Progenitor cell of endocrine pancreas (in vitro differentiated cells): ENCODE results near the gene GPRC6A. TPM values are rescaled to one million over a fixed set of nuclear protein-coding genes. Genes with fewer than 3 reads are reported as not detected.

Experiments used
- DNase-seq: peaks from one replicate; pipeline ENCODE4 v3.0.0; 2021; ENCODE audit warnings: low spot score; ENCODE audit not compliant: unreplicated experiment
- H3K27ac Mint-ChIP-seq: 2 replicates; pipeline ENCODE4 v1.8.0; 2021; ENCODE audit warnings: mild to moderate bottlenecking, moderate library complexity, mixed read lengths
- H3K27me3 Mint-ChIP-seq: 2 replicates; pipeline ENCODE4 v1.8.0; 2021; ENCODE audit warnings: mixed read lengths
- H3K36me3 Mint-ChIP-seq: 2 replicates; pipeline ENCODE4 v1.8.0; 2022; ENCODE audit warnings: mixed read lengths; ENCODE audit not compliant: insufficient read depth
- H3K4me1 Mint-ChIP-seq: 2 replicates; pipeline ENCODE4 v1.8.0; 2021; ENCODE audit warnings: low read depth, mixed read lengths
- H3K4me3 Mint-ChIP-seq: 2 replicates; pipeline ENCODE4 v1.8.0; 2021; ENCODE audit warnings: low read depth, mild to moderate bottlenecking, moderate library complexity, mixed read lengths
- H3K9me3 Mint-ChIP-seq: 2 replicates; pipeline ENCODE4 v1.8.0; 2021; ENCODE audit warnings: low read depth, mixed read lengths
- total RNA-seq: library from RNA; stranded (reverse); gene quantifications from 2 replicates; pipeline ENCODE4 v1.2.1, GENCODE V29; 2021
- TF ChIP-seq, protein P1 (sequence below): fragments of 200-600 bp; sonication (generic); IDR thresholded peaks from one replicate; pipeline ENCODE4 v1.5.0; 2021; ENCODE audit warnings: antibody characterized with exemption, mild to moderate bottlenecking; ENCODE audit not compliant: unreplicated experiment

The GPRC6A gene
- total RNA-seq, 1 donor from 2014 or later: not detected

DNA sequence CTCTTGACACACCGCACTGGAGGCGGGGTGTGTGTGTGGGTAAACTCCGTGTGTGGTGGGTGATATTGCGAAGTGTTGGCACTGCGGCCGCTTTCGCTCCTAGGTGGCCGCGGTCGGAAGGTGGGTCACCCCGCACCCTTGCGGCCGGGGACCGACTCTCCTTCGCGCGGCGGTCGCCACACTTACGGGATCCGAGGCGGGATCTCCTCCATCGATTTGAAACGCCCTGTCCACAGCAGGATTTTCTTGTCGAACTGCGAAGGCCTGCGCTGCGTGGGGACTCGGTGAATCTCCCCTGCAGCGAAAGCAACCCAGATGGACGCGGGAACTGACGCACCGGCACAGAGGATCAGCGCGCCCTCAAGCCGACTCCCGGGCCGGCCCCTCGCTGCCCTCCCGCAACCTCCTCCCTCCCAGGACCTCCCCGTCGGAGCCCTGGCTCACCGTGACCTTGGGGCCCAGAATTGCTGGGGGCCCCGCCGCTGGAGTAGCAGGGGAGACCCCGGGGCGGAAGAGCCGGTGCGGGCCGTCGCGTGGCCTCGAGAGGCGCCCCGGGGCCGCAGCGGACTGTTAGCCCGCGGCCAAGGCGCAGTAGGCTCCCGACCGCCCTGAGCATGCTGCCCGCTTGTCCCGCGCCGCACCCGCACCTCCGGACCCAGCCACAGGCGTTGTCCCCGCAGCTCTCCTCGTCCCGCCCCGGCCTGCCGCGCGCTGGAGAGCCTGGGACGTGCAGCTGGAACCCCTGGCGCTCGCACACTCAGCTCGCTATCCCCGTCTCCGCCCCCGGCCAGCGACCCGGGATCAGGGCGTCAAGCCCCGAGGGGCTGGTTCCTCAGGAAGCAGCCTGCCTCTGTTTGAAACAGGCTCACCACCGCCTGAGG lies 63.7 kb downstream of the GPRC6A start, which contains the start of gene FAM162B:
Gene FAM162B (minus strand): TSS at position 759 of the 881 bp plus-strand sequence. CDS start 143 bp downstream, at position 616.
- H3K27ac Mint-ChIP-seq: no peak within 1 kb of the TSS

GRCh38 chr6:116764629-116764960 lies 64.3 kb downstream of the GPRC6A start:
- TF ChIP-seq, protein P1, sequence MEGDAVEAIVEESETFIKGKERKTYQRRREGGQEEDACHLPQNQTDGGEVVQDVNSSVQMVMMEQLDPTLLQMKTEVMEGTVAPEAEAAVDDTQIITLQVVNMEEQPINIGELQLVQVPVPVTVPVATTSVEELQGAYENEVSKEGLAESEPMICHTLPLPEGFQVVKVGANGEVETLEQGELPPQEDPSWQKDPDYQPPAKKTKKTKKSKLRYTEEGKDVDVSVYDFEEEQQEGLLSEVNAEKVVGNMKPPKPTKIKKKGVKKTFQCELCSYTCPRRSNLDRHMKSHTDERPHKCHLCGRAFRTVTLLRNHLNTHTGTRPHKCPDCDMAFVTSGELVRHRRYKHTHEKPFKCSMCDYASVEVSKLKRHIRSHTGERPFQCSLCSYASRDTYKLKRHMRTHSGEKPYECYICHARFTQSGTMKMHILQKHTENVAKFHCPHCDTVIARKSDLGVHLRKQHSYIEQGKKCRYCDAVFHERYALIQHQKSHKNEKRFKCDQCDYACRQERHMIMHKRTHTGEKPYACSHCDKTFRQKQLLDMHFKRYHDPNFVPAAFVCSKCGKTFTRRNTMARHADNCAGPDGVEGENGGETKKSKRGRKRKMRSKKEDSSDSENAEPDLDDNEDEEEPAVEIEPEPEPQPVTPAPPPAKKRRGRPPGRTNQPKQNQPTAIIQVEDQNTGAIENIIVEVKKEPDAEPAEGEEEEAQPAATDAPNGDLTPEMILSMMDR: no peak
- Mint-ChIP-seq H3K9me3 (no peaks in the 10 kb centered on the region), H3K27ac (no peak overlapping the region), H3K27me3 (peaks cover 44% of the 10 kb centered on the region), H3K36me3 (no peaks in the 10 kb centered on the region), H3K4me1 (peaks cover 4% of the 10 kb centered on the region), H3K4me3 (peak overlapping the region; percentile 74)
- peak; percentile 10 for DNase-seq

More for the DNA sequence above, 63.7 kb downstream of the GPRC6A start, which contains the start of gene FAM162B:
- H3K4me3 Mint-ChIP-seq: peak within 1 kb of the TSS; percentile 74
- peak; percentile 38 for DNase-seq
- TF ChIP-seq, protein P1: no peak
- peaks cover 4% of the 10 kb centered on the region for H3K4me1 Mint-ChIP-seq
- H3K36me3 Mint-ChIP-seq: no peaks in the 10 kb centered on the region
- no peaks in the 10 kb centered on the region for H3K9me3 Mint-ChIP-seq
- peaks cover 44% of the 10 kb centered on the region for H3K27me3 Mint-ChIP-seq

GRCh38 chr6:116763906-116764628 lies 64.8 kb downstream of the GPRC6A start:
- Mint-ChIP-seq H3K27me3 (peaks cover 44% of the 10 kb centered on the region), H3K9me3 (no peaks in the 10 kb centered on the region), H3K36me3 (no peaks in the 10 kb centered on the region), H3K4me3 (peak overlapping the region; percentile 74), H3K4me1 (peaks cover 4% of the 10 kb centered on the region), H3K27ac (no peak overlapping the region)
- no peak for DNase-seq
- TF ChIP-seq, protein P1: no peak

DNA sequence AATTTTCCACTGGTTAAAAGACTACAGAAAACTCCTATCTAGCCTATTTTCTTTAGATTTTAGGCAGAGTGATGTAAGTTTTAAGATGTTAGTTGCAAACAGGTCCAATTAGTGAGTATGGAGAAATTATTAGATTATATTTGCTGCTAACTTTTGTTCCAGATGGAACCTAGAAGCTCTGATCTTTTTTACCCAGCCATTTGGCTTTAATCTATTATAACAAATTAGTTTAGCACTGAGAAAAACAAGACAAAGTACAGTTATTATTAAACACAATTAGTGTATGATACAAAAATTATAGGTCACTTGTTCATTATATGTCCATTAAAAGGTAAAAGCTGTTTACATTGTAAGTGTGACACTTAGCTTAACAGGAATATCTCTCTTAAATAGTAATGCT lies 65.8 kb downstream of the GPRC6A start:
- Mint-ChIP-seq H3K4me3 (no peak overlapping the region), H3K27ac (no peak overlapping the region), H3K36me3 (no peaks in the 10 kb centered on the region), H3K4me1 (peaks cover 4% of the 10 kb centered on the region), H3K27me3 (peaks cover 44% of the 10 kb centered on the region), H3K9me3 (no peaks in the 10 kb centered on the region)
- DNase-seq: no peak
- TF ChIP-seq, protein P1: no peak

- no peak overlapping the region for H3K4me3 Mint-ChIP-seq
These were observed 66.6 kb downstream of the GPRC6A start for GRCh38 chr6:116762235-116762634.

More at GRCh38 chr6:116762235-116762634, 66.6 kb downstream of the GPRC6A start:
- H3K27me3 Mint-ChIP-seq: peaks cover 39% of the 10 kb centered on the region
- H3K36me3 Mint-ChIP-seq: no peaks in the 10 kb centered on the region
- H3K9me3 Mint-ChIP-seq: no peaks in the 10 kb centered on the region
- DNase-seq: no peak
- peaks cover 4% of the 10 kb centered on the region for H3K4me1 Mint-ChIP-seq
- H3K27ac Mint-ChIP-seq: no peak overlapping the region
- TF ChIP-seq, protein P1: no peak
